MCF 10A (cell line): ENCODE data around the gene ZFYVE9. TPM values are rescaled to one million over a fixed set of nuclear protein-coding genes. Genes with fewer than 3 reads are reported as not detected.

ENCODE experiments used
- BruUV-seq: library from RNA; stranded (reverse); fragments of 400-500 nt; replicated peaks from 2 replicates; lab custom pipeline; 2021; lab: Mats Ljungman, UMichigan
- CTCF ChIA-PET: fragments of 300-600 bp; sonication (Branson Sonifier 250); formaldehyde crosslinking; extraction: SDS; loops from one replicate; lab custom pipeline; 2021; ENCODE audit warnings: antibody characterized with exemption, inconsistent platforms; lab: Yijun Ruan, JAX
- POLR2A ChIA-PET: fragments of 300-600, 350-650 bp; sonication (Branson Sonifier 250); formaldehyde crosslinking; extraction: SDS; loops from one replicate; lab custom pipeline; 2020; ENCODE audit warnings: antibody characterized with exemption, inconsistent platforms; lab: Yijun Ruan, JAX
- DNase-seq: peaks from one replicate; pipeline ENCODE4 v3.0.0-alpha.2; 2018; ENCODE audit not compliant: unreplicated experiment
- H3K27ac Mint-ChIP-seq: one replicate; pipeline ENCODE4 v1.8.0; 2022; ENCODE audit warnings: mild to moderate bottlenecking, low read depth, mixed read lengths; ENCODE audit not compliant: unreplicated experiment
- H3K27me3 Mint-ChIP-seq: one replicate; pipeline ENCODE4 v1.8.0; 2022; ENCODE audit warnings: mixed read lengths; ENCODE audit not compliant: insufficient read depth, unreplicated experiment
- H3K36me3 Mint-ChIP-seq: one replicate; pipeline ENCODE4 v1.8.0; 2022; ENCODE audit warnings: mild to moderate bottlenecking, moderate library complexity, mixed read lengths; ENCODE audit not compliant: insufficient read depth, unreplicated experiment
- H3K4me1 Mint-ChIP-seq: one replicate; pipeline ENCODE4 v1.8.0; 2022; ENCODE audit warnings: mixed read lengths; ENCODE audit not compliant: insufficient read depth, unreplicated experiment
- H3K4me3 Mint-ChIP-seq: one replicate; pipeline ENCODE4 v1.8.0; 2022; ENCODE audit warnings: mild to moderate bottlenecking, moderate library complexity, mixed read lengths; ENCODE audit not compliant: unreplicated experiment
- H3K9me3 Mint-ChIP-seq: one replicate; pipeline ENCODE4 v1.8.0; 2022; ENCODE audit warnings: mixed read lengths; ENCODE audit not compliant: unreplicated experiment
- intact Hi-C: fragments of 100-400 bp; cut with micrococcal nuclease; formaldehyde crosslinking; loops from 2 replicates; pipeline ENCODE4 v1.14.1; 2022
- total RNA-seq: library from RNA; stranded (reverse); gene quantifications from 2 replicates; pipeline ENCODE4 v1.2.3, GENCODE V29; 2022
- TF ChIP-seq, protein P1 (sequence below): fragments of 200-600 bp; IDR thresholded peaks from one replicate; pipeline ENCODE4 v1.8.0; 2022; ENCODE audit warnings: antibody characterized with exemption, mild to moderate bottlenecking; ENCODE audit not compliant: unreplicated experiment

The ZFYVE9 gene
- total RNA-seq, 1 experiment from 2014 or later, result 23.9 TPM

DNA sequence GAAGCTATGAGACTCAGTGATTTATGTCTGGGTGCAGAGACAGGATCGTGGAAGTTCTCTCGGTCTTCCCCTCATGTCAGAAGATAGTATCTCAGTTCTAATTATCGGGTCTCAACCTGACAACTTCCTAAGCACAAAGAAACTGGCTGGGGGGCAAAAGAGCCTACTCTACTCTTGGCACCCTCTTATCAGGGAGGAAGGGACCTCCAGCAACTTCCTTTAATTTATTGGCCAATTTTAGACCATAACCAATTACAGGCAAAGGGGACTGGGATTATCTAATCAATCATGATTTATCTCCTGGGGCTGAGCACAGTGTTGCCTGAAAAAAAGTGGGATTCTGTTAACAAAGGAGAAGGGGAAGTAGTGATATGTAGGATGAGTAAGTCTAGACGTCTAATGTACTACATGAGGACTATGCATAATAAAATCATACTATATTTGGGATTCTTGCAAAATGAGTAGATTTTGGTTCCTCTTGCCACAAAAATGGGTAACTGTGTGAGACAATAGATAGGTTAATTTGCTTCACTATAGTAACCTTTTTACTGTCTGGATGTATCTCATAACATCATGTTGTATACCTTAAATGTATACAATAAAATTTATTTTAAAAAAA, 98.8 kb downstream of the ZFYVE9 start:
- no peak for DNase-seq
- no TSS peak for BruUV-seq
- TF ChIP-seq, protein P1, sequence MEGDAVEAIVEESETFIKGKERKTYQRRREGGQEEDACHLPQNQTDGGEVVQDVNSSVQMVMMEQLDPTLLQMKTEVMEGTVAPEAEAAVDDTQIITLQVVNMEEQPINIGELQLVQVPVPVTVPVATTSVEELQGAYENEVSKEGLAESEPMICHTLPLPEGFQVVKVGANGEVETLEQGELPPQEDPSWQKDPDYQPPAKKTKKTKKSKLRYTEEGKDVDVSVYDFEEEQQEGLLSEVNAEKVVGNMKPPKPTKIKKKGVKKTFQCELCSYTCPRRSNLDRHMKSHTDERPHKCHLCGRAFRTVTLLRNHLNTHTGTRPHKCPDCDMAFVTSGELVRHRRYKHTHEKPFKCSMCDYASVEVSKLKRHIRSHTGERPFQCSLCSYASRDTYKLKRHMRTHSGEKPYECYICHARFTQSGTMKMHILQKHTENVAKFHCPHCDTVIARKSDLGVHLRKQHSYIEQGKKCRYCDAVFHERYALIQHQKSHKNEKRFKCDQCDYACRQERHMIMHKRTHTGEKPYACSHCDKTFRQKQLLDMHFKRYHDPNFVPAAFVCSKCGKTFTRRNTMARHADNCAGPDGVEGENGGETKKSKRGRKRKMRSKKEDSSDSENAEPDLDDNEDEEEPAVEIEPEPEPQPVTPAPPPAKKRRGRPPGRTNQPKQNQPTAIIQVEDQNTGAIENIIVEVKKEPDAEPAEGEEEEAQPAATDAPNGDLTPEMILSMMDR, result no peak
- ChIA-PET CTCF (interaction anchor here (0.6 kb wide), 1 partner anchor 15 kb away, joined by 3 read pairs; no protein-coding TSS in a partner anchor), POLR2A (no interaction called here)
- no peaks in the 10 kb centered on the region for H3K27me3 Mint-ChIP-seq
- peaks cover 12% of the 10 kb centered on the region for H3K36me3 Mint-ChIP-seq
- H3K9me3 Mint-ChIP-seq, result no peaks in the 10 kb centered on the region
- peaks cover 19% of the 10 kb centered on the region for H3K4me1 Mint-ChIP-seq
- no peak overlapping the region for H3K4me3 Mint-ChIP-seq
- H3K27ac Mint-ChIP-seq, result no peak overlapping the region
- intact Hi-C loops, result no loop called here

DNA sequence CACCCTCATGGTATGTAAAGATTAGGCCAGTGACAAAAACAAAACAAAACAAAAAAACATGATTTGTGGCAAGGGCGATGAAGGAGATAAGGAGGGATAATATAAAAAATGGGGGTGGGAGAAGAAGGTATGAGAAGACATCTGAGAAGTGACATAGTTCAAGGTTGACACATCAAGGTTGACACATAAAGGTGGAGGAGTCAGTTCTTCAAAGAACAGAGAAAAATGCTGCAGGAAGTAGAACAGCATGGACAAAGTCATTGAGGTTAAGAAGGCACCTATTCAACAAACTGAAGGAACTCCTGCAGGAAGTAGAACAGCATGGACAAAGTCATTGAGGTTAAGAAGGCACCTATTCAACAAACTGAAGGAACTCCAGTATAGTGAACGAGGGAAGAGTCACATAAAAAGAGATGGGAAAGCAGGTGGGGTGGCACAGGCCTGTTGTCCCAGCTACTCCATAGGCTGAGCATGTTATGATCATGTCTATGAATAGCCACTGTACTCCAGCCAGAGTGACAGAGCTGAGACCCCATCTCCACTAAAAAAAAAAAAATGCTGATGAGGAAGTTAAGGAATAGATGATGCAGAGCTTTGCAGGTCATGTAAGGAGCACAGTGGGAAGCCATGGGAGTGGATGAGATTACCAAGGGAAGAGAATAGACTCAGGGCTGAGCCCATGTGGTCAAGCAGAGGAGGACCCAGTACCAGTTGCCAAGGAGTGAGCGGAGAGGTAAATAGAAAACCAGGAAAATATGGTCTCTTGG, 101.5 kb downstream of the ZFYVE9 start:
- BruUV-seq, result no TSS peak
- ChIA-PET POLR2A (no interaction called here), CTCF (interaction anchor here (0.6 to 0.8 kb wide), 2 partner anchors 80 to 206 kb away, joined by 3 read pairs; no protein-coding TSS in a partner anchor)
- Mint-ChIP-seq H3K9me3 (no peaks in the 10 kb centered on the region), H3K27me3 (no peaks in the 10 kb centered on the region), H3K27ac (no peak overlapping the region), H3K4me3 (no peak overlapping the region), H3K4me1 (peaks cover 10% of the 10 kb centered on the region), H3K36me3 (peaks cover 6% of the 10 kb centered on the region)
- intact Hi-C loops, result no loop called here
- TF ChIP-seq, protein P1, result no peak
- no peak for DNase-seq

DNA sequence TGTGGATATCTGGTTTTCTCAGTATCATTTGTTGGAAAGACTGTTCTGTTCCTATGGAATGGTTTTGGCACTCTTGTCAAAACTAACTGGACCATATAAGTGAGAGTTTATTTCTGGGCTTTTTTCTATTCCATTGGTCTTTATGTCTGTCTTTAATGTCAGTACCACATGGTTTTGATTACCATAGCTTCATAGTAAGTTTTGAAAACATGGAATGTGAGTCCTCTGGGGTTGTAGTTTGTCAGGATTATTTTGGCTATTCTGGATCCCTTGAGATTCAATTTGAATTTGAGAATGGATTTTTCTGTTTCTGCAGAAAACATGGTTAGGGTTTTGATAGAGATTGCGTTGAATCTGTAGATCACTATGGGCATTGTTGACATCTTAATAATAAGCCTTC, 107.9 kb downstream of the ZFYVE9 start:
- TF ChIP-seq, protein P1, result no peak
- CTCF ChIA-PET, result interaction anchor here (1.4 kb wide), 1 partner anchor 47 kb away, joined by 5 read pairs; no protein-coding TSS in a partner anchor
- Mint-ChIP-seq H3K27me3 (no peaks in the 10 kb centered on the region), H3K4me3 (no peak overlapping the region), H3K4me1 (no peaks in the 10 kb centered on the region), H3K9me3 (no peaks in the 10 kb centered on the region), H3K36me3 (peaks cover 9% of the 10 kb centered on the region), H3K27ac (no peak overlapping the region)
- no peak for DNase-seq
- POLR2A ChIA-PET, result interaction anchor here (1.1 kb wide), 1 partner anchor 17 kb away, joined by 3 read pairs; no protein-coding TSS in a partner anchor
- intact Hi-C loops, result no loop called here
- no TSS peak for BruUV-seq

DNA sequence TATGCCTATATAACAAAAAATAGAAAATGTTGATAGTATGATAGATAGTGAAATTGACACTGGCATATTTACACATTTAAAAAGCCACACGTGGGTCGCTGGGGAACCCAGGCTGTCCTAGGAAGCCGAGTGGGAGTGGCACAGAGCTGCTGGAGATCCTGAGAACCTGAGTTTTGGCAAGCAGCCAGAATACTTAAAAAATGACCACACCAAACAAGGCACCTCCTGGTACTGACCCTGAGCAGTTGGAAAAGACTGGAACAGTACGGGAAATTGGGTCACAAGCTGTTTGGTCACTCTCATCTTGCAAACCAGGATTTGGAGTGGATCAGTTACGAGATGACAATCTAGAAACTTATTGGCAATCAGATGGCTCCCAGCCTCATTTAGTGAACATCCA, 111.5 kb downstream of the ZFYVE9 start:
- ChIA-PET POLR2A (no interaction called here), CTCF (interaction anchor here (0.6 kb wide), 1 partner anchor 41 kb away, joined by 3 read pairs; no protein-coding TSS in a partner anchor)
- no peaks in the 10 kb centered on the region for H3K27me3 Mint-ChIP-seq
- intact Hi-C loops, result no loop called here
- no peak overlapping the region for H3K4me3 Mint-ChIP-seq
- DNase-seq, result no peak
- no peaks in the 10 kb centered on the region for H3K9me3 Mint-ChIP-seq
- H3K27ac Mint-ChIP-seq, result no peak overlapping the region
- TF ChIP-seq, protein P1, result no peak
- no peaks in the 10 kb centered on the region for H3K4me1 Mint-ChIP-seq
- H3K36me3 Mint-ChIP-seq, result peaks cover 9% of the 10 kb centered on the region
- no TSS peak for BruUV-seq
